T47D (cell line): ENCODE data around the gene ATG7.
"Not testable (repeated sequence)": the region's sequence is repeated elsewhere in the genome, so short reads cannot be mapped to it uniquely, and the experiment has no call there.

Experiments used
- DNase-seq, 2 experiments: peaks; one replicate each; pipeline versions ENCODE4 v3.0.0 to v3.0.0-alpha.2; 2011 to 2012; ENCODE audit warnings: low read depth in 1 of 2, low spot score in 1 of 2
- JUND ChIP-seq: IDR thresholded peaks from 2 replicates; pipeline ENCODE4 v1.6.1; 2012; ENCODE audit warnings: low read depth
- in situ Hi-C: cut with HindIII; loops from 2 replicates; pipeline ENCODE4 v1.10.0; 2016; ENCODE audit warnings: low sequenced_read_pairs, low pct_unique_long_range_greater_than_20kb

ATG7 gene

DNA sequence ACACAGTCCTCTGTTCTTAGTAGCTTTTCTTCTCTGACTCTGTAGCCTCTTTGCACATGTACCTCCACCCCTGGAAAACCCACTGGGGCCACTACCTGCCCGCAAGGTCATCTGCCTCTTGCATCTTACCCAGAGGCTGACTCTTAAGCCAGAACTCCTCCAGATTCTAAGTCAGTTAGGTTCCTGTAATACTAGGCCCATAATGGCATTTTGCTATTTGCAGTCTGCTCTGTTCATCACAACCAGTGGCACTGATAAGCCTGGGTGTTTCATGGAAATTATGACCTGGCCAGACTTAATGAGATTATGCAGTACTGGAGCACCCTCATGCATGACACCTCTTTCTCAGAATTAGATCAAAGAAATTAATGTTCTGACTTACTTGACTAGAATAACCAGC lies 31.7 kb upstream of the ATG7 start:
- in situ Hi-C loops: no loop called here
- TF ChIP-seq JUND: no peak
- no peak for DNase-seq

DNA sequence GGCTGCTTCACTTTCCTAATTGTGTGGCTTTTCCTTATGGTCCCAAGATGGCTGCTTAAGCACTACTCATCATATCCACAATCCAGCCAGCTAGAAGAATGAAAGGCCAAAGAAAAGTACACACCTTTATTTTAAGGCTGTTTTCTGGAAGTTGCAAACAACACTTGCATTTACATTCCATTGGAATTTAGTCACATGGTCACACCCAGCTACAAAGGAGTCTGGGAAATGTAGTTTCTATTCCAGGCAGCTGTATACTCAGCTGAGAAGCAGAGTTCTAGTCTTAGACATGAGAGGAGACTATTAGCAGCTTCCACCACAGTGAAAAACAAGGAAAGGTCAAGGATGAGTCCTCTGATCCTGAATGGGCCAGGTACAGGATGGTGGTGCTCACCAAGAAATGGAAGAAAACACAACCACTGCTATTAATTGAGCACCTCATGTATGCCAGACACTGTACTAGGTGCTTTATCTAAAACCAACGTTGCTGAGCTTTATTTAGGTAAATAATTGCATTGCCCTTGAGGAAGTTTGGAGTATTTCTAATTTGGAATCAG lies 28.0 kb upstream of the ATG7 start:
- peak in 1 of 2 experiments; percentile 29 for DNase-seq
- no peak for TF ChIP-seq JUND
- in situ Hi-C loops: no loop called here

GRCh38 chr3:11245276-11245675 lies 26.9 kb upstream of the ATG7 start:
- in situ Hi-C loops: no loop called here
- no peak for TF ChIP-seq JUND

DNA sequence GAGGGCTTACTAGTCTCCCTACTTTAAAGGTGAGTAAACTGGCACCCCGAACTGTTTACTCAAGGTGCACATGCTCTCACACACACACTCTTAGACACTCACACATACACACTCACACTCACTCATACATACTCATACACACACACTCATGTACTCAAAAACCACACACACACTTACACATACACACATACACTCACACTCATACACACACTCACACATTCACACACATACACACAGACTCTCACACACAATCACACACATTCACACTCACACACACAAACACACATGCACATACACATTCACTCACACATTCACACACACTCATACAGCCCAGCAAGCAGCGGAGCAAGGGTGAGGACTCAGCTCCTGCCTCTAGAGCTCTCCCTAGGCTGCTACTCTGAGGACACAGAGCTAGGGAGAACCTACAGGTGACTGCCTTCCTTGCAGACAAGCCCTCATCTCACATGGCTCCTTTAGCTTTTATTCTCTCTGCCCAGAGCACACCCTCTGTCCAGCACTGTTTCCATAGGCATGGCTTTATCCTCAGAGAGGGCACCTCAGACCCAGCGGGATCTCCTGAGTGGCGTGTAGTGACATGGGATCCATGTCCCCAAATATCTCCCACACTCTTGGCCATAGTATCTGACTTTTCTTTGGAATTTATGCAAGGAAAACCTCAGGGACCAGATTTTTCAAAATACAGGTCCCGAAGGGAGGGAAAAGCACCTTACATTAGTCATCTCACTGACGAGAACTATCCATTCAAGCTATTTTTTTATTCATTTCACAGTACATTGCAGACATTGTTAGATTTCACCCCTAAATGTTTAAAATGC lies 26.2 kb upstream of the ATG7 start:
- DNase-seq: no peak
- TF ChIP-seq JUND: no peak
- in situ Hi-C loops: no loop called here

More at GRCh38 chr3:11245276-11245675, 26.9 kb upstream of the ATG7 start:
- no peak for DNase-seq

DNA sequence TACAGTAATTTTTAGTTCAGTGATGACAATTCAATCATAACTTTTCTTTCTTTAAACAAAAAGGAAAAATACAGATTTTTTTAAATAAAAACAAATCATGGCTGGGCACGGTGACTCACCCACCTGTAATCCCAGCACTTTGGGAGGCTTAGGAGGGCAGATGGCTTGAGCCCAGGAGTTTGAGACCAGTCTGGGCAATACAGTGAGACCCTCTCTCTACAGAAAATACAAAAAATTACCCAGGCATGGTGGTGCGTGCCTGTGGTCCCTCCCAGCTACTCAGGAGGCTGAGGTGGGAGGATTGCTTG lies 25.6 kb upstream of the ATG7 start:
- DNase-seq: no peak
- in situ Hi-C loops: no loop called here

GRCh38 chr3:11247362-11247761 lies 24.8 kb upstream of the ATG7 start:
- TF ChIP-seq JUND: no peak
- DNase-seq: no peak
- in situ Hi-C loops: no loop called here

More for the DNA sequence above, 25.6 kb upstream of the ATG7 start:
- TF ChIP-seq JUND: no peak

DNA sequence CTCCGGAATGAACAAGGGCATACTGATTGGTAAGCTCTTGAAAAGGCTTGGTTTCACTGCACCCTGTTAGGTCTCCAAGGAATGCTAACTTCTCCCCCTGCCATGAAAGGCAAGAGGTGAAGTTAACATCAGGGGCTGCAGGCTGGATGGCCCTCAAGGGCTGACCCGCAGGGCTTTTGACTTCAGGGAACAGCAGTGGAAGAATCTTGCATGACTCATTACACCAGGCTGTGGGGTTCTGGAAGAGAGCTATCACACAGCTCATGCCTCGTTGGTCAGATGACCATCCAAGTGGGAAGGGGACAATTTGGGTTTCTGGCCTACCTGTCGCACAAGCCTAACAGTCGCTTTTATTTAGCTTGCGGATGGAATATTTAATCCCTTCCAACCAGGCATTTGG lies 23.6 kb upstream of the ATG7 start:
- no peak for TF ChIP-seq JUND
- in situ Hi-C loops: no loop called here
- DNase-seq: no peak

GRCh38 chr3:11250902-11251806 lies 21.0 kb upstream of the ATG7 start:
- TF ChIP-seq JUND: no peak
- no peak for DNase-seq
- in situ Hi-C loops: no loop called here

- in situ Hi-C loops: no loop called here
- no peak for DNase-seq
- no peak for TF ChIP-seq JUND
These were observed 20.4 kb upstream of the ATG7 start for GRCh38 chr3:11251807-11252176.

- in situ Hi-C loops: no loop called here
- TF ChIP-seq JUND: no peak
- no peak for DNase-seq
These were observed 17.3 kb upstream of the ATG7 start for GRCh38 chr3:11254876-11255275.

GRCh38 chr3:11255537-11255936 lies 16.7 kb upstream of the ATG7 start:
- in situ Hi-C loops: not testable (repeated sequence)

DNA sequence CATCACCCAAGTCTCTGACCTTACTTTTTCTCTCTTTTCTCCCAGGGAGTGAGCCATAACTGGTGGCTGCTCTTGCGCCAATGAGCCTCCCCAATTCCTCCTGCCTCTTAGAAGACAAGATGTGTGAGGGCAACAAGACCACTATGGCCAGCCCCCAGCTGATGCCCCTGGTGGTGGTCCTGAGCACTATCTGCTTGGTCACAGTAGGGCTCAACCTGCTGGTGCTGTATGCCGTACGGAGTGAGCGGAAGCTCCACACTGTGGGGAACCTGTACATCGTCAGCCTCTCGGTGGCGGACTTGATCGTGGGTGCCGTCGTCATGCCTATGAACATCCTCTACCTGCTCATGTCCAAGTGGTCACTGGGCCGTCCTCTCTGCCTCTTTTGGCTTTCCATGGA lies 13.2 kb upstream of the ATG7 start:
- TF ChIP-seq JUND: no peak
- in situ Hi-C loops: no loop called here
- no peak for DNase-seq

More at GRCh38 chr3:11255537-11255936, 16.7 kb upstream of the ATG7 start:
- DNase-seq: not testable (repeated sequence)

GRCh38 chr3:11260460-11260859 lies 11.7 kb upstream of the ATG7 start:
- no peak for DNase-seq
- TF ChIP-seq JUND: no peak
- in situ Hi-C loops: no loop called here
